OCI-LY7 (cell line): ENCODE measurements around the gene PAXX. TPM values are rescaled to one million over a fixed set of nuclear protein-coding genes. Genes with fewer than 3 reads are reported as not detected.

Experiments
- BruUV-seq: library from RNA; stranded (reverse); fragments of 400-500 nt; replicated peaks from 2 replicates; lab custom pipeline; 2021; lab: Mats Ljungman, UMichigan
- CTCF ChIA-PET: fragments of 300-600 bp; sonication (Branson Sonifier 250); formaldehyde crosslinking; loops from one replicate; lab custom pipeline; 2022; ENCODE audit warnings: antibody characterized with exemption; ENCODE audit not compliant: unreplicated experiment; lab: Charles Lee
- POLR2A ChIA-PET: fragments of 300-600 bp; sonication (Branson Sonifier 250); formaldehyde crosslinking; loops from one replicate; lab custom pipeline; 2022; ENCODE audit warnings: antibody characterized with exemption; lab: Charles Lee
- DNase-seq: peaks from one replicate; pipeline ENCODE4 v3.0.0-alpha.2; 2015; ENCODE audit warnings: low spot score
- H2AFZ ChIP-seq: fragments of 200-600 bp; sonication (generic), shearing (Covaris generic); 2 replicates; pipeline ENCODE4 v1.6.1; 2014; ENCODE audit warnings: mild to moderate bottlenecking, antibody characterized with exemption, low read length, moderate library complexity
- H3K27ac ChIP-seq: fragments of 200-600 bp; sonication (generic); 2 replicates; pipeline ENCODE4 v1.5.1; 2014; ENCODE audit warnings: mixed run types, low read depth, mild to moderate bottlenecking, moderate library complexity, low read length, inconsistent platforms; ENCODE audit not compliant: poor library complexity, severe bottlenecking
- H3K36me3 ChIP-seq: fragments of 200-600 bp; sonication (generic); 2 replicates; pipeline ENCODE4 v1.6.1; 2014; ENCODE audit warnings: mild to moderate bottlenecking, antibody characterized with exemption, low read length, moderate library complexity, mixed read lengths; ENCODE audit not compliant: insufficient read depth
- H3K4me1 ChIP-seq: fragments of 200-600 bp; sonication (generic); 2 replicates; pipeline ENCODE4 v1.5.1; 2014; ENCODE audit warnings: mild to moderate bottlenecking, low read length; ENCODE audit not compliant: insufficient read depth, poor library complexity, severe bottlenecking
- H3K4me2 ChIP-seq: fragments of 200-600 bp; sonication (generic); 2 replicates; pipeline ENCODE4 v1.6.1; 2014; ENCODE audit warnings: mild to moderate bottlenecking, low read length
- H3K4me3 ChIP-seq: fragments of 200-600 bp; sonication (generic); 2 replicates; pipeline ENCODE4 v1.5.1; 2014; ENCODE audit warnings: mild to moderate bottlenecking, low read depth, low read length; ENCODE audit not compliant: poor library complexity, severe bottlenecking
- H3K79me2 ChIP-seq: fragments of 200-600 bp; sonication (generic); 2 replicates; pipeline ENCODE4 v1.6.1; 2016; ENCODE audit warnings: low read depth, mild to moderate bottlenecking, low read length, moderate library complexity, mixed read lengths; ENCODE audit not compliant: insufficient read depth
- H3K9me2 ChIP-seq: fragments of 200-600 bp; sonication (generic); 2 replicates; pipeline ENCODE4 v1.6.1; 2016; ENCODE audit warnings: mild to moderate bottlenecking, low read length, mixed read lengths; ENCODE audit not compliant: insufficient read depth
- H3K9me3 ChIP-seq: fragments of 200-600 bp; sonication (generic); 2 replicates; pipeline ENCODE4 v1.6.1; 2014; ENCODE audit warnings: mild to moderate bottlenecking, mixed run types, low read length, mixed read lengths
- H4K20me1 ChIP-seq: fragments of 200-600 bp; sonication (generic); 2 replicates; pipeline ENCODE4 v1.6.1; 2014; ENCODE audit warnings: mild to moderate bottlenecking, antibody characterized with exemption, low read length, moderate library complexity, mixed read lengths; ENCODE audit not compliant: insufficient read depth
- CTCF ChIP-seq: fragments of 200-600 bp; sonication (generic); conservative IDR thresholded peaks from 2 replicates; pipeline ENCODE4 v1.5.1; 2014; ENCODE audit warnings: mild to moderate bottlenecking, antibody characterized with exemption, low read length, moderate library complexity, mixed read lengths
- EZH2phosphoT487 ChIP-seq: fragments of 200-600 bp; sonication (generic); IDR thresholded peaks from 2 replicates; pipeline ENCODE4 v1.6.1; 2018; ENCODE audit warnings: low read depth, borderline replicate concordance, mild to moderate bottlenecking, mixed run types, antibody characterized with exemption, low read length, moderate library complexity, mixed read lengths
- intact Hi-C: fragments of 100-400 bp; cut with micrococcal nuclease; formaldehyde crosslinking; loops from one replicate; pipeline ENCODE4 v1.10.0; 2022; ENCODE audit not compliant: unreplicated experiment
- total RNA-seq, 2 experiments: library from RNA; depleted of rRNA in 1 of 2; stranded (reverse); fragments of >200 nt in 1 of 2; shearing (Covaris generic) in 1 of 2; gene quantifications; 2 replicates each; pipeline ENCODE4 v1.2.3, GENCODE V29; 2014 to 2022

Gene PAXX
- total RNA-seq, 2 experiments from 2014 or later, result 45.7 to 63.5 TPM

- intact Hi-C loops, result no loop called here
- no peaks in the 10 kb centered on the region for H3K9me3 ChIP-seq
- no peak overlapping the region for H2AFZ ChIP-seq
- BruUV-seq, result no TSS peak
- H3K4me3 ChIP-seq, result no peak overlapping the region
- TF ChIP-seq CTCF (no peak), EZH2phosphoT487 (no peak)
- no peak overlapping the region for H3K4me2 ChIP-seq
- no peaks in the 10 kb centered on the region for H3K36me3 ChIP-seq
- no peaks in the 10 kb centered on the region for H3K9me2 ChIP-seq
- no peaks in the 10 kb centered on the region for H3K79me2 ChIP-seq
- H3K4me1 ChIP-seq, result peaks cover 28% of the 10 kb centered on the region
- ChIA-PET POLR2A (no interaction called here), CTCF (no interaction called here)
- DNase-seq, result no peak
- H4K20me1 ChIP-seq, result no peaks in the 10 kb centered on the region
- H3K27ac ChIP-seq, result no peak overlapping the region
Measured at GRCh38 chr9:137023583-137023991, 31.4 kb downstream of the PAXX start.

- Histone ChIP-seq H3K79me2 (no peaks in the 10 kb centered on the region), H3K9me2 (no peaks in the 10 kb centered on the region), H3K27ac (no peak overlapping the region), H3K4me3 (no peak overlapping the region), H3K36me3 (no peaks in the 10 kb centered on the region), H4K20me1 (no peaks in the 10 kb centered on the region), H3K4me1 (peaks cover 33% of the 10 kb centered on the region), H3K9me3 (no peaks in the 10 kb centered on the region), H2AFZ (no peak overlapping the region), H3K4me2 (no peak overlapping the region)
- no TSS peak for BruUV-seq
- peak; percentile 57 for DNase-seq
- TF ChIP-seq CTCF, result no peak
- TF ChIP-seq EZH2phosphoT487, result no peak
- intact Hi-C loops, result no loop called here
- ChIA-PET CTCF (interaction anchor here (0.5 to 0.8 kb wide), 2 partner anchors 10 to 17 kb away, joined by 3 read pairs; no protein-coding TSS in a partner anchor), POLR2A (no interaction called here)
Measured at GRCh38 chr9:137025517-137025966, 33.3 kb downstream of the PAXX start.

- Histone ChIP-seq H3K4me1 (peaks cover 36% of the 10 kb centered on the region), H4K20me1 (no peaks in the 10 kb centered on the region), H3K27ac (no peak overlapping the region), H3K79me2 (no peaks in the 10 kb centered on the region), H3K36me3 (no peaks in the 10 kb centered on the region), H2AFZ (no peak overlapping the region), H3K4me2 (no peak overlapping the region), H3K9me2 (no peaks in the 10 kb centered on the region), H3K4me3 (no peak overlapping the region), H3K9me3 (no peaks in the 10 kb centered on the region)
- TF ChIP-seq EZH2phosphoT487, result no peak
- TF ChIP-seq CTCF, result no peak
- CTCF ChIA-PET, result interaction anchor here (0.7 kb wide), 1 partner anchor 41 kb away, joined by 4 read pairs; no protein-coding TSS in a partner anchor
- DNase-seq, result no peak
- intact Hi-C loops, result no loop called here
- no TSS peak for BruUV-seq
- POLR2A ChIA-PET, result no interaction called here
Measured at GRCh38 chr9:137026384-137026783, 34.2 kb downstream of the PAXX start.
